ENCODE data around the gene AGAP3.

Gene AGAP3

GRCh38 chr7:151125470-151125845, 39.2 kb downstream of the AGAP3 start:
- DNase-seq, result no peak

GRCh38 chr7:151125846-151126481, 39.7 kb downstream of the AGAP3 start:
- DNase-seq, result no peak

GRCh38 chr7:151126491-151127137, 40.3 kb downstream of the AGAP3 start:
- no peak for DNase-seq

GRCh38 chr7:151128144-151128543, 41.9 kb downstream of the AGAP3 start:
- DNase-seq, result no peak

- DNase-seq, result no peak
Observed at GRCh38 chr7:151128716-151129115, 42.4 kb downstream of the AGAP3 start.

- DNase-seq, result no peak
Observed at GRCh38 chr7:151129117-151129959, 43.1 kb downstream of the AGAP3 start.

- DNase-seq, result no peak
Observed at GRCh38 chr7:151129960-151130591, 43.8 kb downstream of the AGAP3 start.

GRCh38 chr7:151130741-151131157, 44.5 kb downstream of the AGAP3 start:
- DNase-seq, result no peak

GRCh38 chr7:151131224-151131591, 44.9 kb downstream of the AGAP3 start:
- DNase-seq, result no peak

GRCh38 chr7:151131592-151132293, 45.5 kb downstream of the AGAP3 start:
- no peak for DNase-seq

- no peak for DNase-seq
Observed at GRCh38 chr7:151132461-151133205, 46.4 kb downstream of the AGAP3 start.

GRCh38 chr7:151133266-151133985, 47.2 kb downstream of the AGAP3 start:
- DNase-seq, result no peak

GRCh38 chr7:151133986-151134742, 47.9 kb downstream of the AGAP3 start:
- DNase-seq, result no peak

GRCh38 chr7:151134743-151135524, 48.7 kb downstream of the AGAP3 start:
- DNase-seq, result no peak

- no peak for DNase-seq
Observed at GRCh38 chr7:151135525-151135845, 49.2 kb downstream of the AGAP3 start.

- no peak for DNase-seq
Observed at GRCh38 chr7:151135866-151136843, 49.9 kb downstream of the AGAP3 start.

GRCh38 chr7:151137076-151137675, 50.9 kb downstream of the AGAP3 start:
- no peak for DNase-seq

GRCh38 chr7:151137791-151138152, 51.5 kb downstream of the AGAP3 start:
- no peak for DNase-seq
